Adrenal gland (tissue), 5 donors: Measurements from ENCODE around the gene LAMA1.

Experiments used
- CTCF ChIP-seq, 6 experiments: fragments of 450-650 bp in 4 of 6; fragments of 200-600 bp in 2 of 6; sonication (generic) in 1 of 6; IDR thresholded peaks; 1 replicate in 5 of 6; 2 replicates in 1 of 6; pipeline versions ENCODE4 v1.5.1 to v1.8.0; 2016 to 2021; ENCODE audit warnings: antibody characterized with exemption in 6 of 6, mild to moderate bottlenecking in 2 of 6, moderate library complexity in 1 of 6
- POLR2A ChIP-seq, 2 donors: fragments of 450-650 bp; IDR thresholded peaks; one replicate each; pipeline ENCODE4 v1.6.1; 2017; ENCODE audit warnings: antibody characterized with exemption in 2 of 2, mild to moderate bottlenecking in 2 of 2, moderate library complexity in 1 of 2
- donor health status: DM: no; HTN: no; CAD: no.

- TF ChIP-seq POLR2A (IDR thresholded peaks at IDR 0.05) (no peak), CTCF (IDR thresholded peaks at IDR 0.05) (no peak)
These were observed 96.4 kb downstream of the LAMA1 start for GRCh38 chr18:7020995-7021777.
